HG03457 (cell line): ENCODE results near the gene CNOT8.
"Not testable (repeated sequence)": the region's sequence is repeated elsewhere in the genome, so short reads cannot be mapped to it uniquely, and the experiment has no call there.

Source experiments
- ATAC-seq: cut with Tn5 transposase; IDR thresholded peaks from one replicate; pipeline ENCODE4 v1.9.1; 2021; ENCODE audit warnings: moderate number of reproducible peaks; ENCODE audit not compliant: unreplicated experiment

The CNOT8 gene

GRCh38 chr5:154905601-154906000 lies 47.2 kb downstream of the CNOT8 start:
- not testable (repeated sequence) for ATAC-seq

DNA sequence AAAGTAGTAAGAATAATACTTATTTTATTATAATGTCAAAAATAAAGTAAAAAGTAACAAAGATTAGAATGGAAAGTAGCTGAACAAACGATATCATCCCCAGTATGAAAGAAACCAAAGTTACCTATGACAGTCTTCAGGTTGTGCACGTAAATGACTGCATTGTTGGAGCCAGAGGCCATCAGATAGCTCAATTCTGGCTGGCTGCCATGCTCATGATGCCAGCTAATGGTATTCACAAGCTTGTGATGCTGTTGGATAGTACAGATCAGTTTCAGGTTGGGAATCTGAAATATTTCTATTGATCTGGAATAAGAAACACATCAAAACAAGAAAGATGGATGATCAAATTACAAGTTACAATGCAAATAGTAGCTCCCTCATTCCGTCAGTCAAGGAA lies 58.4 kb downstream of the CNOT8 start:
- ATAC-seq = no peak

GRCh38 chr5:154917757-154918156 lies 59.3 kb downstream of the CNOT8 start:
- ATAC-seq = no peak

DNA sequence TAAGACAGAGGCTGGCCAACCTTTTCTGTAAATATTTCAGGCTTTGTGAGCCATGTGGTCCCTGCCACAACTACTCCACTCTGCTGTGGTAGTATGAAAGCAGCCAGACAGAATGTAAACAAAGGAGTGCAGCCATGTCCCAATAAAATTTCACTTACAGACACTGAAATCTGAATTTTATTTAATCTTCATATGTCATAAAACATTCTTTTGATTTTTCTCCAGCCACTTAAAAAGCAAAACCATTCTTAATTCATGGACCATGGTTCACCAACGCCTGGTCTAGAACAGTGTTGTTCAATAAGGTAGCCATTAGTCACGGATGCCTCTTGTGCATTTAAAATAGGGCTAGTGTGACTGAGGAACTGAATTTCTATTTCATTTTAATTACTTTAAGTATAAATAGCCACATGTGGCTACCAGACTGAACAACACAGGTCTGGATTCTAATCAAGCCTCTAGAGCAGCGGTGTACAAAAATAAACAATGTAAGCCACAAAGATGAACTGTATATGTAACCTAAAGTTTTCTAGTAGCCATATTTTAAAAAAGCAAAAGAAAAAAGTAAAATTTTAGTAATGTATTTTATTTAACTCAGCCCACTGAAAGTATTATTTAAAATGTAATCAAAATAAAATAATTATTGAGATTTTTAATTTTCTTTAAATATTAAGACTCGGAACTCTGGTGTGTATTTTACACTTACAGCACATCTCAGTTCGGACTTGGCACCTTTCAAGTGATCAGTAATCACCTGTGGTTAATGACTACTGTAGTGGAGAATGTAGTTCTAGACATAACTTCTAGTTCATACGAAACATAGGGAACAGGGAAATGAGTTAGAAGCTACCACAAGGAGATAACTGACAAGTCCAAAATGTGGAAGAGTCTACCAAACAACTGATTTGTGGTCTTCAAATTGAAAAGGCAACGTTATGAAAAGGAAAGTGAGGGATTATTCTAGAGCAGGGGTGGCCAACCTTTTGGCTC lies 65.3 kb downstream of the CNOT8 start:
- no peak for ATAC-seq
